ENCODE measurements around the gene OR52E8.

The OR52E8 gene

GRCh38 chr11:5887172-5887571 lies 29.7 kb upstream of the OR52E8 start:
- H3K9me3 ChIP-seq: no peaks in the 10 kb centered on the region
- no peaks in the 10 kb centered on the region for H3K27me3 ChIP-seq
- no peak overlapping the region for H3K27ac ChIP-seq

DNA sequence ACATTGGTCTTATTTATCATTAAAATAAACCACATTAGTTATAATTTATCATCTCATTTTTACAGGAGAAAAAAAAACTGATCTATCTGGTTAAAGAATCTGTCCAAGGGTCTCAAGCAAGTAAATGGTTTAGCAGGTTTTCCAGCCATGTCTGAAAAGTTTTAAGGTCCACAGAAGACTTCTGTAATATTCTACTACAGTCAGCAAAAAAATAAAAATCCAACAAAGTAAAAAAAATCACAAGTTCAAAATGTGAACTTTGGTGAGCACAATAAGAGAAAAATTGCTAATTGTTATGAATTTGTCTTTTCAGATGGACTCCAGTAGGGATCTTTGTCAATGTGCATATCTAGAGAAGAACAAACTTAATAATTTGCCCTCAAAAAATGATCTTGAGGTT lies 24.3 kb upstream of the OR52E8 start:
- Histone ChIP-seq H3K27me3 (no peaks in the 10 kb centered on the region), H3K4me3 (ENCODE audit: low read depth in 1 of 2, low read length in 1 of 2) (no peak overlapping the region), H3K27ac (no peak overlapping the region), H3K4me1 (ENCODE audit: control insufficient read depth in 1 of 2, insufficient read depth in 1 of 2, low read depth in 1 of 2, low read length in 1 of 2) (no peaks in the 10 kb centered on the region), H3K36me3 (no peaks in the 10 kb centered on the region), H3K9me3 (no peaks in the 10 kb centered on the region)
- no peak for TF ChIP-seq CTCF (IDR thresholded peaks at IDR 0.05)

More at GRCh38 chr11:5887172-5887571, 29.7 kb upstream of the OR52E8 start:
- H3K4me3 ChIP-seq (ENCODE audit: low read depth in 1 of 2, low read length in 1 of 2): no peak overlapping the region
- no peaks in the 10 kb centered on the region for H3K4me1 ChIP-seq (ENCODE audit: control insufficient read depth in 1 of 2, insufficient read depth in 1 of 2, low read depth in 1 of 2, low read length in 1 of 2)
- no peak for TF ChIP-seq CTCF (IDR thresholded peaks at IDR 0.05)
- H3K36me3 ChIP-seq: no peaks in the 10 kb centered on the region

DNA sequence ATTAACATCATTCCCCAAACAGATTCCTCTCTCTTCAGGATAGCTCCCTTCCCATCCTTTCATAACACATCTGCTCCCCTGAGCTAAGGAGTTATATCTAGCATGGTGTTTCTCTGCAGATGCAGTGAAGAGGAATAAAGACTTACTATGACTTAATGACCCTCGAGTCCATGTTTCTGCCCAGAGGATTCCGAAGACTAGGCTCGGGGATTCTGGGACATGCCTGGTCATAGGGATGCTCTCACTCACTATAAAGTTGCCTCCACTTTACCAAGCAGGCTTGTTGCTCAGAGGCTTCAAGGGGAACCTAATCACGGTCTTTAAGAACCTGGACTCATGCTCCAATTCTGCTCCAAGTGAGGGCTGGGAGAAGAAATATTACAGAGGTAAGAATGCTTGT lies 22.8 kb upstream of the OR52E8 start, which contains the start of gene OR52E4:
Gene OR52E4, plus strand, starts transcription at position 301 of the 400 bp plus-strand sequence. CDS start 3,664 bp downstream, outside the sequence.
- Histone ChIP-seq H3K36me3 (no peaks in the 10 kb centered on the region), H3K4me3 (ENCODE audit: low read depth in 1 of 2, low read length in 1 of 2) (no peak within 1 kb of the TSS), H3K9me3 (no peaks in the 10 kb centered on the region), H3K27ac (no peak within 1 kb of the TSS), H3K27me3 (no peaks in the 10 kb centered on the region), H3K4me1 (ENCODE audit: control insufficient read depth in 1 of 2, insufficient read depth in 1 of 2, low read depth in 1 of 2, low read length in 1 of 2) (no peaks in the 10 kb centered on the region)
- no peak for TF ChIP-seq CTCF (IDR thresholded peaks at IDR 0.05)

- H3K4me3 ChIP-seq (ENCODE audit: low read depth in 1 of 2, low read length in 1 of 2): no peak overlapping the region
- no peak for TF ChIP-seq CTCF (IDR thresholded peaks at IDR 0.05)
- no peaks in the 10 kb centered on the region for H3K4me1 ChIP-seq (ENCODE audit: control insufficient read depth in 1 of 2, insufficient read depth in 1 of 2, low read depth in 1 of 2, low read length in 1 of 2)
- no peaks in the 10 kb centered on the region for H3K27me3 ChIP-seq
- no peaks in the 10 kb centered on the region for H3K9me3 ChIP-seq
- H3K36me3 ChIP-seq: no peaks in the 10 kb centered on the region
- no peak overlapping the region for H3K27ac ChIP-seq
These were observed 21.1 kb upstream of the OR52E8 start for GRCh38 chr11:5878564-5878963.

GRCh38 chr11:5865826-5866225 lies 8.3 kb upstream of the OR52E8 start:
- H3K4me1 ChIP-seq (ENCODE audit: control insufficient read depth in 1 of 2, insufficient read depth in 1 of 2, low read depth in 1 of 2, low read length in 1 of 2): no peaks in the 10 kb centered on the region
- no peaks in the 10 kb centered on the region for H3K9me3 ChIP-seq
- TF ChIP-seq CTCF (IDR thresholded peaks at IDR 0.05): no peak
- H3K4me3 ChIP-seq (ENCODE audit: low read depth in 1 of 2, low read length in 1 of 2): no peak overlapping the region
- no peaks in the 10 kb centered on the region for H3K27me3 ChIP-seq
- H3K27ac ChIP-seq: no peak overlapping the region
- H3K36me3 ChIP-seq: no peaks in the 10 kb centered on the region

GRCh38 chr11:5851002-5851401 lies 6.5 kb downstream of the OR52E8 start:
- Histone ChIP-seq H3K27ac (no peak overlapping the region), H3K27me3 (no peaks in the 10 kb centered on the region)
- no peak for TF ChIP-seq CTCF (IDR thresholded peaks at IDR 0.05)

More at GRCh38 chr11:5851002-5851401, 6.5 kb downstream of the OR52E8 start:
- H3K36me3 ChIP-seq: no peaks in the 10 kb centered on the region
- no peaks in the 10 kb centered on the region for H3K9me3 ChIP-seq
- no peaks in the 10 kb centered on the region for H3K4me1 ChIP-seq (ENCODE audit: control insufficient read depth in 1 of 2, insufficient read depth in 1 of 2, low read depth in 1 of 2, low read length in 1 of 2)
- no peak overlapping the region for H3K4me3 ChIP-seq (ENCODE audit: low read depth in 1 of 2, low read length in 1 of 2)
